GM20000 (cell line): ENCODE data around the gene ATP6V1A.

Source experiments
- DNase-seq: peaks from one replicate; pipeline ENCODE4 v3.0.0; 2012; ENCODE audit warnings: low spot score
- CTCF ChIP-seq: IDR thresholded peaks from 2 replicates; pipeline ENCODE4 v1.5.1; 2012; ENCODE audit warnings: mild to moderate bottlenecking, control low read depth; ENCODE audit errors: extremely low read depth, missing control alignments

ATP6V1A gene

GRCh38 chr3:113795693-113796092, 48.9 kb downstream of the ATP6V1A start:
- no peak for DNase-seq
- no peak for TF ChIP-seq CTCF

GRCh38 chr3:113802795-113803455, 56.1 kb downstream of the ATP6V1A start:
- DNase-seq, result no peak
- TF ChIP-seq CTCF, result no peak

GRCh38 chr3:113804661-113805060, 57.8 kb downstream of the ATP6V1A start:
- TF ChIP-seq CTCF, result no peak
- no peak for DNase-seq

- no peak for DNase-seq
- no peak for TF ChIP-seq CTCF
Measured at GRCh38 chr3:113805249-113805648, 58.4 kb downstream of the ATP6V1A start.

GRCh38 chr3:113812854-113813253, 66.0 kb downstream of the ATP6V1A start:
- DNase-seq, result no peak
- no peak for TF ChIP-seq CTCF

GRCh38 chr3:113819866-113820265, 73.0 kb downstream of the ATP6V1A start:
- TF ChIP-seq CTCF, result no peak
- no peak for DNase-seq

GRCh38 chr3:113825090-113825489, 78.3 kb downstream of the ATP6V1A start:
- DNase-seq, result peak; percentile 58
- no peak for TF ChIP-seq CTCF
